ENCODE data around the gene NRCAM. TPM values are rescaled to one million over a fixed set of nuclear protein-coding genes. Genes with fewer than 3 reads are reported as not detected.

Gene NRCAM
- total and polyA plus RNA-seq, 10 of the 15 experiments (the other 5 are each of a cell fraction or from before 2014, with no cell fraction given): 0.30 to 2.0 (median 1.0) TPM

DNA sequence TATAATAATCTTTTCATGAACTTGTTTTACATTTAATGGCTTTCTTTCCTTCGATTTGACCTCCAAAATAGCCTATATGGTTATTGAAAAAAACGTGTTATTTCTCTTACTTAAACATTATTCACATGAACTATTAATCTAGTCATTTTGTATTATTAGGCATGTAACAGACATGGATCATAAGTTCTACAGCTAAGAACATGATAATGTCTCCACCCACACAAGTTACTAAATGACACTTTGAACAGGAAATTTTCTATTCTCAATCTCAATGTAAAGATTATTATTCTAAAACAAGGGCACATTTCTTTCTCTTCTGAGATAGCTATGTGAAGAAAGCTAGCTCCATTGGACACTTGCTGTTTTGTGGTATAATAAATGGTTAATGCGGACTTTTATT is 336.0 kb downstream of the NRCAM start:
- H3K4me3 ChIP-seq: no peak overlapping the region
- no peak for FAIRE-seq
- BruUV-seq (replicated peaks): no TSS peak
- no peak overlapping the region for H2AFZ ChIP-seq (ENCODE audit: control insufficient read depth, low read depth, low read length)
- no peaks in the 10 kb centered on the region for H3K36me3 ChIP-seq (ENCODE audit: control insufficient read depth in 2 of 2, insufficient read depth in 2 of 2, low read length in 1 of 2)
- in situ Hi-C loops (cut with MboI): no loop called here
- no peaks in the 10 kb centered on the region for H4K20me1 ChIP-seq (ENCODE audit: control insufficient read depth, insufficient read depth)
- H3K4me1 ChIP-seq (ENCODE audit: control insufficient read depth, insufficient read depth, low read length): no peaks in the 10 kb centered on the region
- ATAC-seq: no peak; the same call in 2 of the 3 replicates
- WGBS (ENCODE audit: insufficient coverage, insufficient replicate concordance, low lambda C conversion rate, missing lambda C conversion rate): 37% methylated on average over 3 of the region's 3 CpGs
- no peak for DNase-seq (ENCODE audit: low read depth, low spot score)
- intact Hi-C loops (cut with micrococcal nuclease; ENCODE audit: unreplicated experiment): no loop called here
- ChIA-PET CTCF (interaction anchor here (0.9 to 4.1 kb wide), 5 partner anchors 13 to 25 kb away, joined by 3 to 34 read pairs (median 7); partner anchors contain the start of gene LAMB4), POLR2A (interaction anchor here (0.7 to 3.3 kb wide), 3 partner anchors 13 to 21 kb away, joined by 4 to 31 read pairs (median 7); no protein-coding TSS in a partner anchor), RAD21 (ENCODE audit: unreplicated experiment) (interaction anchor here (0.8 to 3.6 kb wide), 8 partner anchors 10 to 25 kb away, joined by 3 to 21 read pairs (median 7); partner anchors contain the start of gene LAMB4), SMC1A (ENCODE audit: uncharacterized antibody, unreplicated experiment) (interaction anchor here (0.7 to 3.9 kb wide), 7 partner anchors 11 to 467 kb away, joined by 3 to 65 read pairs (median 7); no protein-coding TSS in a partner anchor)
- H3K4me2 ChIP-seq (ENCODE audit: control insufficient read depth, insufficient read depth): no peak overlapping the region
- TF ChIP-seq DPF2 (IDR thresholded peaks at IDR 0.05): no peak
- TF ChIP-seq BACH1 (IDR thresholded peaks at IDR 0.05; ENCODE audit: borderline replicate concordance): no peak
- TF ChIP-seq JUNB (IDR thresholded peaks at IDR 0.05): peak; percentile 53
- peak; percentile 13; the same call in 1 of the 2 replicates for TF ChIP-seq MTA2 (IDR thresholded peaks at IDR 0.05; ENCODE audit: low read depth)
- TF ChIP-seq, protein P1, sequence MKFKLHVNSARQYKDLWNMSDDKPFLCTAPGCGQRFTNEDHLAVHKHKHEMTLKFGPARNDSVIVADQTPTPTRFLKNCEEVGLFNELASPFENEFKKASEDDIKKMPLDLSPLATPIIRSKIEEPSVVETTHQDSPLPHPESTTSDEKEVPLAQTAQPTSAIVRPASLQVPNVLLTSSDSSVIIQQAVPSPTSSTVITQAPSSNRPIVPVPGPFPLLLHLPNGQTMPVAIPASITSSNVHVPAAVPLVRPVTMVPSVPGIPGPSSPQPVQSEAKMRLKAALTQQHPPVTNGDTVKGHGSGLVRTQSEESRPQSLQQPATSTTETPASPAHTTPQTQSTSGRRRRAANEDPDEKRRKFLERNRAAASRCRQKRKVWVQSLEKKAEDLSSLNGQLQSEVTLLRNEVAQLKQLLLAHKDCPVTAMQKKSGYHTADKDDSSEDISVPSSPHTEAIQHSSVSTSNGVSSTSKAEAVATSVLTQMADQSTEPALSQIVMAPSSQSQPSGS (IDR thresholded peaks at IDR 0.05; ENCODE audit: low read length): peak; percentile 54; the same call in 1 of the 2 replicates
- TF ChIP-seq NFIC (IDR thresholded peaks at IDR 0.05; ENCODE audit: low read depth, low read length): peak; percentile 59; the same call in 1 of the 2 replicates
- TF ChIP-seq SIX5 (IDR thresholded peaks at IDR 0.05; ENCODE audit: low read depth, low read length, severe bottlenecking): no peak
- H3K79me2 ChIP-seq (ENCODE audit: control insufficient read depth, insufficient read depth, low read length): no peaks in the 10 kb centered on the region
- no peak overlapping the region for H3K9ac ChIP-seq (ENCODE audit: control insufficient read depth, insufficient read depth, low read length)
- 0 out of 4 replicates have a peak, but pooled peaks cover 0 to 3% of the 10 kb centered on the region in 2 experiments for H3K27me3 ChIP-seq (replicated peaks in 1 of 2; ENCODE audit: control insufficient read depth in 2 of 2, insufficient read depth in 2 of 2, low read length in 1 of 2)
- H3K27ac ChIP-seq (ENCODE audit: control insufficient read depth, insufficient read depth): no peak overlapping the region
- no peaks in the 10 kb centered on the region for H3K9me3 ChIP-seq (replicated peaks; ENCODE audit: control insufficient read depth, insufficient read depth, low read length)
